Retinal pigment epithelial cell (primary cell): ENCODE measurements around the gene MVB12B.

Experiments
- DNase-seq: peaks from one replicate; pipeline ENCODE4 v3.0.0-alpha.2; 2010; ENCODE audit warnings: low read depth
- H3K4me3 ChIP-seq: 2 replicates; pipeline ENCODE4 v1.5.1; 2011; ENCODE audit warnings: mild to moderate bottlenecking, low read length, control low read depth, moderate library complexity
- CTCF ChIP-seq: conservative IDR thresholded peaks from 2 replicates; pipeline ENCODE4 v1.5.1; 2011; ENCODE audit warnings: low read depth, low read length, control low read depth, inconsistent platforms

MVB12B gene

GRCh38 chr9:126419475-126419874 lies 92.8 kb downstream of the MVB12B start:
- no peak overlapping the region for H3K4me3 ChIP-seq
- no peak for TF ChIP-seq CTCF
- DNase-seq: no peak

GRCh38 chr9:126420135-126420534 lies 93.5 kb downstream of the MVB12B start:
- TF ChIP-seq CTCF: no peak
- H3K4me3 ChIP-seq: no peak overlapping the region
- DNase-seq: no peak

DNA sequence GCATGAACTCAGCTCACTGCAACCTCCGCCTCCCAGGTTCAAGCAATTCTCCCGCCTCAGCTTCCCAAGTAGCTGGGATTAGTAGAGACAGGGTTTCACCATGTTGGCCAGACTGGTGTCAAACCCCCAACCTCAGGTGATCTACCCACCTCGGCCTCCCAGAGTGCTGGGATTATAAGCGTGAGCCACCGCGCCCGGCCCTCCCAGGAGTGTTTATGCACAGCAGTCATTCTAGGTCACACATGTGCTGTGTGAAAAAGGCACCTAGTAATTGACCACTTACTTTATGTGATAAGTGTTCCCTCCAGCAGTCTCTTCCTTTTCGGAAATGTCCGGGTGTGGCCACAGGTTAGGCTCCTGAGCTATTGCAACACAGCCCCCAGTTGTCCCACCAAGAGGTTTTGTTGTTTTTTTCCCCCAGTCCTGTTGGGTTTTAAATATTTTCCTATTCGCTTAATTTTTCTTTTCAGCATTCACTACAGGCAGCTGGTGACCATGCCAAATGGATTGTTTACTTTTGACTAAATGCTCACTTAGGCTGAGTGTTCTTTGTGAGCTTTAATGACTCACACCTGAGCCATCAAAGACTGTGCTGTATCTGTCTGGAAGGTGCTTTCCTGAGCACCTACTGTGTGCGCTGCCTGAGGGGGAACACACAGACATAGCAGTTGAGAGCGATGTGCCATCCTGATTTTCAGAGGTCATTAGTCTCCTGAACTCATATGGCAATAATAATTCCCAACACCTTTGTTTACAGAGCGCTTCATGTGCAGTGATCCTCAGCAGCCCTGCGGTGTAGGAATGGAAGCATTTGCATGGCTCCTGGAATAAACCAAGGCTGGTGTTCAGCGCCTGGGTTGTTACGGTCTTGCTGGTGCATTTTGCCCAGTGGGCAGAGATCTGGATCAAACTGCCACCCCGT lies 94.3 kb downstream of the MVB12B start:
- no peak for TF ChIP-seq CTCF
- no peak overlapping the region for H3K4me3 ChIP-seq
- no peak for DNase-seq

DNA sequence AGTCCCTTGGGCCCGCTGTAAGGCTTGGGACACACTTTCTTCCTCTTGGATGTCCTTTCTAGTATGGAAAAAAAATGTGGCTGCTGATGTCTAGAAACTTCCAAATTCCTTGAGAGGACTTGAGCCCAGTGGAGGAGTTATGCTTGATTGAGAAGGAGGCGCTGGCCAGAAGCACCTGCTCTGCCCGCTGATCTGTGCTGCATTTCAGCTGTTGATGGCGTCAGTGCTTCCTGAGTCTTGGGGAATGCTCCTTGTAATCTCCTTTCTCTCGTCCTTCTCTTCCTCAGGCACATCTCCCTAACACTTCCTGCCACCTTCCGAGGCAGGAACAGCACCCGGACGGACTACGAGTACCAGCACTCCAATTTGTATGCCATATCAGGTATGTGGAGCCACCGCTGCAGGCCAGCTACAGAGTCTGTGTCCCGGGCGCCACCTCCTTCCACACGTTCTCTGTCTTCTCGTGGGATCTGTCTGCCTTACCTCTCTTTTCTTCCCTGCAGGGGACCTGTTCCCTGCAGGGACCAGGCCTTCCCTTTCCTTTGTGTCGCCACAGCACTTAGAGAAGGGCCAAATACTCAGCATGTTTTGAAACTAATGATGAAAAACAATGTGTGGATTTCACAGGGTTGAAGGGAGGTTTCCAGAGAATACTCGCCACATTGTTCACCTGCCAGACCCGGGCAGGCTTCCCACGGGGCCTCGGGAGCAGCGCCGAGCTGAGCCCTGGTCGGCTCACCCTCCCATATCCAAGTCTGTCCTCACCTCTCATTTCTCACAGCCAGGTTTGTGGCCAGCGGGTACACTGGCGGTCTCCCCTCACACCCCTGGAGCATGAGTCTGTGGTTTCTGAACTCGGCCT lies 95.2 kb downstream of the MVB12B start:
- DNase-seq: no peak
- H3K4me3 ChIP-seq: no peak overlapping the region
- no peak for TF ChIP-seq CTCF

DNA sequence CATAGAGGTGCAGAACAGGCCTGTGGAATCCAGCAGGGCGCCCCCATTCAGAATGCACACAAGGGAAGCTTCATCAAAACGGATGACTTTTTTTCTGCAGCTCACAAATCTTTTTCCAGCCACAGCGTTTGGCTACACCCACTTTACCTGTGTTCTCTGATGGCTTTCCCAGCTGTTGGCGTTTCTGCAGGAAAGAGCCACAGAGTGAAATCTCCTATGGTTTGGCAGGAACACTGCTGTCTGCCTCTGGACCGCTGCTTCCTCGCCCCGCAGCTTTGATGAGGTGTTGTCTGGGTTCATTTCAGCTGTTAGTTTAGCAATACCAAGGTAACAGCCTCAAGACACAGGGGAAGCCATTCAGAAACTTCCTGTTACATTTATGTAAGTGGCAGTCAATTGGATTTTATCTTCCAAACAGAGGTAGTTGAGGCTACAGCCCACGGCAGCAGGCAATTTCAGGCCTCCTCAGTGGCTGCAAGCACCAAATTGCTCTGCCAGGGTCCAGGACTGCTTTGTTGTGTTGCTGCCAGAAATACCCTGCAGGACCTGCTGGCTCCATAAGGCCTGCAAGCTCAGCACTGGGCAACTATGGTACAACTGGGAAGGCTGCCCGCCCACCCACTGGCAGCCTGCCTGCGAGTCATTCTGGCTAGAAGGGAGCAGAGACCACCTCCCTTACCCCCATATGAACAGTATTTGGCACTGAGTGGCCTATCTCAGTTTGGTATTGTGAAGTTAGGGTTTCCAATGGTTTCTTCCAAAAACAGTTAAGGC lies 96.7 kb downstream of the MVB12B start:
- TF ChIP-seq CTCF: no peak
- H3K4me3 ChIP-seq: no peak overlapping the region
- no peak for DNase-seq

GRCh38 chr9:126423916-126424185 lies 97.2 kb downstream of the MVB12B start:
- TF ChIP-seq CTCF: no peak
- no peak overlapping the region for H3K4me3 ChIP-seq
- DNase-seq: no peak
